GM12878 (cell line): ENCODE results near the gene ZNF334. TPM values are rescaled to one million over a fixed set of nuclear protein-coding genes. Genes with fewer than 3 reads are reported as not detected.

Source experiments
- ATAC-seq: fragments of 200-7000 bp; cut with Tn5 transposase; 3 replicates; pipeline ENCODE4 v1.9.1; 2020; ENCODE audit warnings: mild to moderate bottlenecking, moderate library complexity
- BruUV-seq: library from RNA; stranded (reverse); fragments of 400-500 nt; replicated peaks from 2 replicates; lab custom pipeline; 2021; lab: Mats Ljungman, UMichigan
- CTCF ChIA-PET: fragments of 300-600 bp; sonication (Branson Sonifier 250); formaldehyde crosslinking; extraction: SDS; loops from one replicate; lab custom pipeline; 2021; ENCODE audit warnings: inconsistent platforms; lab: Yijun Ruan, JAX
- POLR2A ChIA-PET: fragments of 350-600 bp; formaldehyde crosslinking; extraction: SDS; loops from one replicate; lab custom pipeline; 2021; ENCODE audit warnings: inconsistent platforms; lab: Charles Lee
- RAD21 ChIA-PET: fragments of 300-600 bp; sonication (Branson Sonifier 250); formaldehyde crosslinking; loops from one replicate; lab custom pipeline; 2023; ENCODE audit warnings: antibody characterized with exemption; ENCODE audit not compliant: unreplicated experiment; lab: Charles Lee
- SMC1A ChIA-PET: fragments of 300-600 bp; sonication (Branson Sonifier 250); formaldehyde crosslinking; loops from one replicate; lab custom pipeline; 2023; ENCODE audit not compliant: unreplicated experiment, uncharacterized antibody; lab: Charles Lee
- DNase-seq: peaks from one replicate; pipeline ENCODE4 v3.0.0-alpha.2; 2011; ENCODE audit warnings: low read depth, low spot score
- FAIRE-seq: peaks from 3 replicates; lab custom pipeline; 2011; peaks lifted over from hg19 to GRCh38; lab: Jason Lieb, UNC
- H2AFZ ChIP-seq: 2 replicates; pipeline ENCODE4 v1.6.0; 2011; ENCODE audit warnings: low read depth, low read length, control low read depth; ENCODE audit not compliant: control insufficient read depth
- H3K27ac ChIP-seq: 2 replicates; pipeline ENCODE4 v1.5.1; 2011; ENCODE audit warnings: control low read depth; ENCODE audit not compliant: control insufficient read depth, insufficient read depth
- H3K27me3 ChIP-seq, 2 experiments: replicated peaks in 1 of 2; 2 replicates each; pipeline versions ENCODE4 v1.6.0 to v1.6.1; 2011; ENCODE audit warnings: low read length in 1 of 2; ENCODE audit not compliant: control insufficient read depth in 2 of 2, insufficient read depth in 2 of 2
- H3K36me3 ChIP-seq, 2 experiments: 2 replicates each; pipeline ENCODE4 v1.5.1; 2011; ENCODE audit warnings: low read length in 1 of 2; ENCODE audit not compliant: control insufficient read depth in 2 of 2, insufficient read depth in 2 of 2
- H3K4me1 ChIP-seq: 2 replicates; pipeline ENCODE4 v1.6.1; 2011; ENCODE audit warnings: mild to moderate bottlenecking, low read length, moderate library complexity, mixed read lengths; ENCODE audit not compliant: control insufficient read depth, insufficient read depth
- H3K4me2 ChIP-seq: 2 replicates; pipeline ENCODE4 v1.6.0; 2011; ENCODE audit warnings: control low read depth; ENCODE audit not compliant: control insufficient read depth, insufficient read depth
- H3K4me3 ChIP-seq: fragments of 200-600 bp; sonication (generic); 2 replicates; pipeline ENCODE4 v1.5.1; 2016
- H3K79me2 ChIP-seq: 2 replicates; pipeline ENCODE4 v1.6.0; 2011; ENCODE audit warnings: low read length; ENCODE audit not compliant: control insufficient read depth, insufficient read depth
- H3K9ac ChIP-seq: 2 replicates; pipeline ENCODE4 v1.8.0; 2011; ENCODE audit warnings: low read length, control low read depth, mixed read lengths; ENCODE audit not compliant: control insufficient read depth, insufficient read depth
- H3K9me3 ChIP-seq: replicated peaks from 3 replicates; pipeline ENCODE4 v1.5.1; 2011; ENCODE audit warnings: mild to moderate bottlenecking, low read length; ENCODE audit not compliant: control insufficient read depth, insufficient read depth
- H4K20me1 ChIP-seq: 2 replicates; pipeline ENCODE4 v1.6.0; 2011; ENCODE audit not compliant: control insufficient read depth, insufficient read depth
- EED ChIP-seq: sonication (generic); IDR thresholded peaks from 2 replicates; pipeline ENCODE4 v1.6.1; 2016; ENCODE audit warnings: antibody characterized with exemption, low read depth
- IKZF1 ChIP-seq: fragments of 450-650 bp; conservative IDR thresholded peaks from 2 replicates; pipeline ENCODE4 v1.6.1; 2017; ENCODE audit warnings: antibody characterized with exemption, mild to moderate bottlenecking
- IRF4 ChIP-seq: IDR thresholded peaks from 2 replicates; pipeline ENCODE4 v1.6.1; 2011; ENCODE audit warnings: low read depth, low read length
- MYB ChIP-seq: fragments of 150-350 bp; IDR thresholded peaks from 2 replicates; pipeline ENCODE4 v1.6.1; 2014; ENCODE audit warnings: mild to moderate bottlenecking, low read depth, low read length, borderline replicate concordance
- NRF1 ChIP-seq: conservative IDR thresholded peaks from 2 replicates; pipeline ENCODE4 v1.6.1; 2011; ENCODE audit warnings: mild to moderate bottlenecking, low read depth, low read length, improper control_type of control experiment
- RBBP5 ChIP-seq: fragments of 200-600 bp; sonication (generic); conservative IDR thresholded peaks from 2 replicates; pipeline ENCODE4 v1.6.1; 2016
- SRF ChIP-seq, 2 experiments: IDR thresholded peaks; 2 replicates each; pipeline ENCODE4 v1.6.1; 2011; ENCODE audit warnings: low read depth in 2 of 2, low read length in 2 of 2, mild to moderate bottlenecking in 1 of 2, moderate library complexity in 1 of 2
- SUPT20H ChIP-seq: IDR thresholded peaks from 2 replicates; pipeline ENCODE4 v1.6.1; 2011; ENCODE audit warnings: low read depth, mild to moderate bottlenecking, low read length, moderate library complexity, borderline replicate concordance; ENCODE audit not compliant: control insufficient read depth
- ZBTB33 ChIP-seq: fragments of 450-650 bp; IDR thresholded peaks from 2 replicates; pipeline ENCODE4 v1.6.1; 2017; ENCODE audit warnings: mild to moderate bottlenecking
- WGBS: methylation state at CpG from one replicate; pipeline ENCODE4 v1.1.6; 2016; ENCODE audit warnings: low lambda C conversion rate; ENCODE audit not compliant: insufficient replicate concordance, insufficient coverage; ENCODE audit errors: missing lambda C conversion rate; 5-methylcytosine and 5-hydroxymethylcytosine counted together
- in situ Hi-C: fragments of 300-500 bp; cut with MboI; formaldehyde crosslinking; loops from 9 replicates; pipeline ENCODE4 v1.14.3; 2018; ENCODE audit warnings: mixed read lengths
- intact Hi-C: fragments of 100-400 bp; cut with micrococcal nuclease; formaldehyde crosslinking; loops from one replicate; pipeline ENCODE4 v1.14.2; 2022; ENCODE audit not compliant: unreplicated experiment
- polyA plus RNA-seq, 11 experiments: library from polyadenylated mRNA; depleted of rRNA in 4 of 11; unstranded in 6 of 11; stranded (reverse) in 5 of 11; fragments of >200 nt; fragmentation: Nextera tagmentation in 4 of 11; fragmentation: Illumina TruSeq in 1 of 11; extraction: Ambion mirVana in 4 of 11; extraction: Trizol in 1 of 11; gene quantifications; 1 replicate in 1 of 11; 2 replicates in 10 of 11; pipeline versions ENCODE4 v1.2.1 to v1.2.3, GENCODE V29; 2011 to 2016; ENCODE audit warnings: inconsistent platforms in 2 of 11, missing spikeins in 2 of 11, low read depth in 1 of 11
- total RNA-seq, 4 experiments: library from RNA; depleted of rRNA in 3 of 4; stranded (reverse); fragments of >200 nt in 3 of 4; fragmentation: Illumina TruSeq in 1 of 4; extraction: Trizol in 1 of 4; gene quantifications; 2 replicates each; pipeline versions ENCODE4 v1.2.1 to v1.2.3, GENCODE V29; 2013 to 2021
- TF ChIP-seq, protein P1 (sequence below): fragments of 450-650 bp; IDR thresholded peaks from 2 replicates; pipeline ENCODE4 v1.6.1; 2017; ENCODE audit warnings: antibody characterized with exemption, mild to moderate bottlenecking, moderate library complexity
- TF ChIP-seq, protein P2 (sequence below): fragments of 450-650 bp; formaldehyde crosslinking; IDR thresholded peaks from 2 replicates; pipeline ENCODE4 v1.4.0; 2020; ENCODE audit warnings: mild to moderate bottlenecking, moderate library complexity

ZNF334 gene
- total and polyA plus RNA-seq, 10 of the 15 experiments (the other 5 are each of a cell fraction or from before 2014, with no cell fraction given): 0.08 to 2.0 (median 1.2) TPM

DNA sequence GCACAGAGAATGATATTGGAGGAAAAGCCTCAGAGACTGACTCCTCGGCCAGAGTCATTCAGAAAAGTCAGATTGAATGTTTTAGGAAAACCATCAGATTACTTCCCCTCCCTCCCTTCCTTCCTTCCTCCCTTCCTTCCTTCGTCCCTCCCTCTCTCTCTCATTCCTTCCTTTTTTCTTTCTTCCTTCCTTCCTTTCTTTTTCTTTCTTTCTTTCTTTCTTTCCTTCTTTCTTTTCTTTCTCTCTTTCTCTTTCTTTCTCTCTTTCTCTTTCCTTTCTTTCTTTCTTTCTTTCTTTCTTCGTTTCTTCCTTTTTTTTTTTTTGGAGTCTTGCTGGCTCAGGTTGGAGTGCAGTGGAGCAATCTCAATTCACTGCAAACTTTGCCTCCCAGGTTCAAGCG lies 29.7 kb upstream of the ZNF334 start (continued):
- TF ChIP-seq, protein P1, sequence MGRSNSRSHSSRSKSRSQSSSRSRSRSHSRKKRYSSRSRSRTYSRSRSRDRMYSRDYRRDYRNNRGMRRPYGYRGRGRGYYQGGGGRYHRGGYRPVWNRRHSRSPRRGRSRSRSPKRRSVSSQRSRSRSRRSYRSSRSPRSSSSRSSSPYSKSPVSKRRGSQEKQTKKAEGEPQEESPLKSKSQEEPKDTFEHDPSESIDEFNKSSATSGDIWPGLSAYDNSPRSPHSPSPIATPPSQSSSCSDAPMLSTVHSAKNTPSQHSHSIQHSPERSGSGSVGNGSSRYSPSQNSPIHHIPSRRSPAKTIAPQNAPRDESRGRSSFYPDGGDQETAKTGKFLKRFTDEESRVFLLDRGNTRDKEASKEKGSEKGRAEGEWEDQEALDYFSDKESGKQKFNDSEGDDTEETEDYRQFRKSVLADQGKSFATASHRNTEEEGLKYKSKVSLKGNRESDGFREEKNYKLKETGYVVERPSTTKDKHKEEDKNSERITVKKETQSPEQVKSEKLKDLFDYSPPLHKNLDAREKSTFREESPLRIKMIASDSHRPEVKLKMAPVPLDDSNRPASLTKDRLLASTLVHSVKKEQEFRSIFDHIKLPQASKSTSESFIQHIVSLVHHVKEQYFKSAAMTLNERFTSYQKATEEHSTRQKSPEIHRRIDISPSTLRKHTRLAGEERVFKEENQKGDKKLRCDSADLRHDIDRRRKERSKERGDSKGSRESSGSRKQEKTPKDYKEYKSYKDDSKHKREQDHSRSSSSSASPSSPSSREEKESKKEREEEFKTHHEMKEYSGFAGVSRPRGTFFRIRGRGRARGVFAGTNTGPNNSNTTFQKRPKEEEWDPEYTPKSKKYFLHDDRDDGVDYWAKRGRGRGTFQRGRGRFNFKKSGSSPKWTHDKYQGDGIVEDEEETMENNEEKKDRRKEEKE: no peak
- TF ChIP-seq IKZF1 (no peak), MYB (no peak), ZBTB33 (no peak)

GRCh38 chr20:46541229-46541935 lies 28.0 kb upstream of the ZNF334 start:
- H3K9ac ChIP-seq: no peak overlapping the region
- WGBS: 77% methylated on average over 36 of the region's 36 CpGs
- TF ChIP-seq SRF (IDR thresholded peaks at IDR 0.05; ENCODE audit: low read depth in 2 of 2, low read length in 2 of 2): no peak
- no peak for TF ChIP-seq SUPT20H
- no peak for TF ChIP-seq RBBP5
- TF ChIP-seq EED: no peak
- no peak for TF ChIP-seq NRF1
- no peak for TF ChIP-seq IRF4
- TF ChIP-seq, protein P2, sequence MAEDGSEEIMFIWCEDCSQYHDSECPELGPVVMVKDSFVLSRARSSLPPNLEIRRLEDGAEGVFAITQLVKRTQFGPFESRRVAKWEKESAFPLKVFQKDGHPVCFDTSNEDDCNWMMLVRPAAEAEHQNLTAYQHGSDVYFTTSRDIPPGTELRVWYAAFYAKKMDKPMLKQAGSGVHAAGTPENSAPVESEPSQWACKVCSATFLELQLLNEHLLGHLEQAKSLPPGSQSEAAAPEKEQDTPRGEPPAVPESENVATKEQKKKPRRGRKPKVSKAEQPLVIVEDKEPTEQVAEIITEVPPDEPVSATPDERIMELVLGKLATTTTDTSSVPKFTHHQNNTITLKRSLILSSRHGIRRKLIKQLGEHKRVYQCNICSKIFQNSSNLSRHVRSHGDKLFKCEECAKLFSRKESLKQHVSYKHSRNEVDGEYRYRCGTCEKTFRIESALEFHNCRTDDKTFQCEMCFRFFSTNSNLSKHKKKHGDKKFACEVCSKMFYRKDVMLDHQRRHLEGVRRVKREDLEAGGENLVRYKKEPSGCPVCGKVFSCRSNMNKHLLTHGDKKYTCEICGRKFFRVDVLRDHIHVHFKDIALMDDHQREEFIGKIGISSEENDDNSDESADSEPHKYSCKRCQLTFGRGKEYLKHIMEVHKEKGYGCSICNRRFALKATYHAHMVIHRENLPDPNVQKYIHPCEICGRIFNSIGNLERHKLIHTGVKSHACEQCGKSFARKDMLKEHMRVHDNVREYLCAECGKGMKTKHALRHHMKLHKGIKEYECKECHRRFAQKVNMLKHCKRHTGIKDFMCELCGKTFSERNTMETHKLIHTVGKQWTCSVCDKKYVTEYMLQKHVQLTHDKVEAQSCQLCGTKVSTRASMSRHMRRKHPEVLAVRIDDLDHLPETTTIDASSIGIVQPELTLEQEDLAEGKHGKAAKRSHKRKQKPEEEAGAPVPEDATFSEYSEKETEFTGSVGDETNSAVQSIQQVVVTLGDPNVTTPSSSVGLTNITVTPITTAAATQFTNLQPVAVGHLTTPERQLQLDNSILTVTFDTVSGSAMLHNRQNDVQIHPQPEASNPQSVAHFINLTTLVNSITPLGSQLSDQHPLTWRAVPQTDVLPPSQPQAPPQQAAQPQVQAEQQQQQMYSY (CRISPR knock-in tag): no peak

More at GRCh38 chr20:46541229-46541935, 28.0 kb upstream of the ZNF334 start:
- intact Hi-C loops: loop anchor here (5.0 kb wide), 1 partner anchor 141 kb away; no protein-coding TSS in a partner anchor
- Histone ChIP-seq H3K36me3 (no peaks in the 10 kb centered on the region), H3K4me3 (no peak overlapping the region), H3K79me2 (no peaks in the 10 kb centered on the region), H3K4me1 (peaks cover 18% of the 10 kb centered on the region), H3K27me3 (peaks cover 0 to 3% of the 10 kb centered on the region in 2 experiments; a peak in 3 of 4 replicates), H2AFZ (no peak overlapping the region), H4K20me1 (no peaks in the 10 kb centered on the region), H3K9me3 (no peaks in the 10 kb centered on the region; the same call in 2 of the 3 replicates), H3K4me2 (no peak overlapping the region), H3K27ac (no peak overlapping the region)
- no TSS peak for BruUV-seq
- RAD21 ChIA-PET: interaction anchor here (1.3 kb wide), 1 partner anchor 146 kb away, joined by 3 read pairs; no protein-coding TSS in a partner anchor
- DNase-seq (no peak), FAIRE-seq (no peak), ATAC-seq (no peak)
- POLR2A ChIA-PET: no interaction called here
- in situ Hi-C loops: no loop called here
- CTCF ChIA-PET: interaction anchor here (0.6 to 1.4 kb wide), 3 partner anchors 11 to 555 kb away, joined by 3 to 4 read pairs (median 3); no protein-coding TSS in a partner anchor
- SMC1A ChIA-PET: no interaction called here
